HCT116 (cell line): Measurements from ENCODE around the gene NEK11. TPM values are rescaled to one million over a fixed set of nuclear protein-coding genes. Genes with fewer than 3 reads are reported as not detected.

Source experiments
- ATAC-seq: fragments of 200-7000 bp; cut with Tn5 transposase; 2 replicates; pipeline ENCODE4 v1.9.1; 2020; ENCODE audit warnings: mild to moderate bottlenecking, moderate library complexity
- BruUV-seq: library from RNA; stranded (reverse); fragments of 400-500 nt; replicated peaks from 2 replicates; lab custom pipeline; 2021; lab: Mats Ljungman, UMichigan
- CTCF ChIA-PET: fragments of 300-600 bp; sonication (Branson Sonifier 250); formaldehyde crosslinking; loops from one replicate; lab custom pipeline; 2021; ENCODE audit warnings: antibody characterized with exemption; lab: Charles Lee
- POLR2A ChIA-PET: fragments of 300-600, 350-600 bp; sonication (Branson Sonifier 250); formaldehyde crosslinking; loops from one replicate; lab custom pipeline; 2021; ENCODE audit warnings: antibody characterized with exemption; lab: Charles Lee
- RAD21 ChIA-PET, 2 experiments: fragments of 300-600 bp; sonication (Branson Sonifier 250); formaldehyde crosslinking; loops; one replicate each; lab custom pipeline; 2023; ENCODE audit warnings: low total read pairs in 2 of 2; ENCODE audit not compliant: uncharacterized antibody in 2 of 2, unreplicated experiment in 2 of 2, low non-redundant PET in 1 of 2; lab: Charles Lee
- DNase-seq: peaks from one replicate; pipeline ENCODE4 v3.0.0-alpha.2; 2010; ENCODE audit warnings: low read depth, low spot score
- H2AFZ ChIP-seq: fragments of 200-600 bp; shearing (Covaris generic), sonication (generic); 2 replicates; pipeline ENCODE4 v1.6.1; 2017; ENCODE audit warnings: low read depth, mixed run types, mixed read lengths, antibody characterized with exemption, low read length; ENCODE audit not compliant: poor library complexity, severe bottlenecking
- H3K27ac ChIP-seq: 2 replicates; pipeline ENCODE4 v1.5.1; 2012; ENCODE audit warnings: low read depth, low read length
- H3K27me3 ChIP-seq: fragments of 200-600 bp; sonication (generic); 2 replicates; pipeline ENCODE4 v1.6.1; 2016; ENCODE audit warnings: mixed run types, low read length, mixed read lengths; ENCODE audit not compliant: insufficient read depth
- H3K36me3 ChIP-seq, 2 experiments: fragments of 200-500 bp in 1 of 2; fragments of 200-600 bp in 1 of 2; sonication (Bioruptor generic) in 1 of 2; sonication (generic) in 1 of 2; 2 replicates each; pipeline versions ENCODE4 v1.5.1 to v1.6.1; 2014 to 2016; ENCODE audit warnings: low read length in 2 of 2, inconsistent platforms in 1 of 2, mixed read lengths in 1 of 2, mixed run types in 1 of 2; ENCODE audit not compliant: insufficient read depth in 2 of 2, control insufficient read depth in 1 of 2
- H3K4me1 ChIP-seq, 2 experiments: fragments of 200-600 bp in 1 of 2; sonication (generic) in 1 of 2; 2 replicates each; pipeline versions ENCODE4 v1.5.1 to v1.6.1; 2012 to 2017; ENCODE audit warnings: low read length in 2 of 2, inconsistent platforms in 1 of 2, mild to moderate bottlenecking in 1 of 2, mixed read lengths in 1 of 2, mixed run types in 1 of 2, moderate library complexity in 1 of 2; ENCODE audit not compliant: insufficient read depth in 2 of 2, control insufficient read depth in 1 of 2
- H3K4me2 ChIP-seq: fragments of 200-600 bp; sonication (generic); 2 replicates; pipeline ENCODE4 v1.6.1; 2017; ENCODE audit warnings: mixed run types, low read length, mixed read lengths
- H3K4me3 ChIP-seq, 2 experiments: fragments of 200-600 bp in 1 of 2; sonication (generic) in 1 of 2; replicated peaks in 1 of 2; 2 replicates each; pipeline ENCODE4 v1.5.1; 2011 to 2016; ENCODE audit warnings: low read length in 2 of 2, control low read depth in 1 of 2, low read depth in 1 of 2, mild to moderate bottlenecking in 1 of 2, mixed read lengths in 1 of 2, mixed run types in 1 of 2
- H3K79me2 ChIP-seq: fragments of 200-600 bp; sonication (generic); 2 replicates; pipeline ENCODE4 v1.6.1; 2017; ENCODE audit warnings: mild to moderate bottlenecking, mixed run types, low read length, moderate library complexity, mixed read lengths; ENCODE audit not compliant: insufficient read depth
- H3K9ac ChIP-seq: fragments of 200-600 bp; sonication (generic); 2 replicates; pipeline ENCODE4 v1.6.1; 2016; ENCODE audit warnings: low read length, mixed read lengths
- H3K9me2 ChIP-seq: fragments of 200-600 bp; sonication (generic), shearing (Covaris generic); 2 replicates; pipeline ENCODE4 v1.6.1; 2017; ENCODE audit warnings: mixed run types, mild to moderate bottlenecking, moderate library complexity; ENCODE audit not compliant: insufficient read depth
- H3K9me3 ChIP-seq, 2 experiments: fragments of 200-500 bp in 1 of 2; fragments of 200-600 bp in 1 of 2; sonication (Bioruptor generic) in 1 of 2; sonication (generic) in 1 of 2; 2 replicates each; pipeline ENCODE4 v1.6.1; 2014 to 2017; ENCODE audit warnings: low read length in 2 of 2, mixed read lengths in 2 of 2, inconsistent platforms in 1 of 2, low read depth in 1 of 2, mild to moderate bottlenecking in 1 of 2, mixed run types in 1 of 2, moderate library complexity in 1 of 2; ENCODE audit not compliant: control insufficient read depth in 1 of 2, insufficient read depth in 1 of 2
- H4K20me1 ChIP-seq: fragments of 200-600 bp; sonication (generic), shearing (Covaris generic); 2 replicates; pipeline ENCODE4 v1.6.1; 2017; ENCODE audit warnings: mixed run types, mild to moderate bottlenecking, moderate library complexity; ENCODE audit not compliant: insufficient read depth
- CBX3 ChIP-seq: IDR thresholded peaks from 2 replicates; pipeline ENCODE4 v1.6.1; 2012; ENCODE audit warnings: low read depth
- CEBPB ChIP-seq: IDR thresholded peaks from 2 replicates; pipeline ENCODE4 v1.6.1; 2012; ENCODE audit warnings: low read depth
- EGR1 ChIP-seq: IDR thresholded peaks from 2 replicates; pipeline ENCODE4 v1.6.1; 2012; ENCODE audit warnings: low read depth
- ELF1 ChIP-seq: IDR thresholded peaks from 2 replicates; pipeline ENCODE4 v1.6.1; 2012; ENCODE audit warnings: low read depth, borderline replicate concordance
- EZH2 ChIP-seq: fragments of 200-600 bp; sonication (generic); IDR thresholded peaks from 2 replicates; pipeline ENCODE4 v1.6.1; 2017; ENCODE audit warnings: antibody characterized with exemption, mixed run types
- EZH2phosphoT487 ChIP-seq: fragments of 200-600 bp; IDR thresholded peaks from 2 replicates; pipeline ENCODE4 v1.6.1; 2018; ENCODE audit warnings: antibody characterized with exemption, borderline replicate concordance
- FOSL1 ChIP-seq: IDR thresholded peaks from 2 replicates; pipeline ENCODE4 v1.6.1; 2012; ENCODE audit warnings: low read depth
- JUND ChIP-seq: IDR thresholded peaks from 2 replicates; pipeline ENCODE4 v1.6.1; 2012
- SP1 ChIP-seq: IDR thresholded peaks from 2 replicates; pipeline ENCODE4 v1.6.1; 2012; ENCODE audit warnings: low read depth
- TCF7L2 ChIP-seq: IDR thresholded peaks from 2 replicates; pipeline ENCODE4 v1.7.0; 2011; ENCODE audit warnings: borderline replicate concordance, inconsistent platforms; ENCODE audit not compliant: insufficient read depth, insufficient read length; ENCODE audit errors: extremely low read depth
- ZFX ChIP-seq: fragments of 450-650 bp; IDR thresholded peaks from 2 replicates; pipeline ENCODE4 v1.6.1; 2017
- ZNF274 ChIP-seq: fragments of 200-500 bp; sonication (Bioruptor generic); IDR thresholded peaks from 2 replicates; pipeline ENCODE4 v1.6.1; 2014; ENCODE audit warnings: mild to moderate bottlenecking, low read depth, low read length, inconsistent platforms
- intact Hi-C: fragments of 100-400 bp; cut with micrococcal nuclease; formaldehyde crosslinking; loops from 2 replicates; pipeline ENCODE4 v1.10.0; 2022
- total RNA-seq: library from RNA; stranded (reverse); gene quantifications from one replicate; pipeline ENCODE4 v1.2.1, GENCODE V29; 2021; ENCODE audit not compliant: unreplicated experiment
- TF ChIP-seq, protein P1 (sequence below): IDR thresholded peaks from 2 replicates; pipeline ENCODE4 v1.6.1; 2012
- TF ChIP-seq, protein P2 (sequence below): IDR thresholded peaks from 2 replicates; pipeline ENCODE4 v1.6.1; 2012; ENCODE audit warnings: low read depth

The NEK11 gene
- total RNA-seq, 1 experiment from 2014 or later: 3.1 TPM

DNA sequence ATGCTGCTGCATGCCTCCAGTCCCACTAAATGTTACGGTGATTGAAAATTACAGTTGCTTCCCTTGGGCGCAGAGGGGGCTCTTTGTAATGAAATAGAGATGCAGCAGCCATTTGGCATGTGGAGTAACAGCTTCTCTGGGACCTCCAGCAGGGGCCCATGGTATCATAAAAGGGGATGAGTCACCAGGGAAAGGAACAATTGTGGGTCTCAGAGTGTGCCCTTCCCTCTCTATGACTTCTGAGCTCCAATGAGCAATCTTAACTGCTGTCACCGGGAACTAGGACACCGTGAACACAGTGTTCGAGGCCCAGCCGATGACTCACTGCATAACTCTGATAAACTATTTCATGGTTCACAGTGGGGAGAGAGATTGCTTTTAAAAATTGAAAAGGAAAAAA, 190.1 kb downstream of the NEK11 start:
- BruUV-seq: no TSS peak
- ChIA-PET POLR2A (no interaction called here), RAD21 (no interaction called here), CTCF (interaction anchor here (1.4 kb wide), 1 partner anchor 184 kb away, joined by 3 read pairs; no protein-coding TSS in a partner anchor)
- H3K27ac ChIP-seq: peak overlapping the region; percentile 2; the same call in 1 of the 2 replicates
- DNase-seq (peak; percentile 74), ATAC-seq (peak; percentile 93)
- H3K36me3 ChIP-seq: no peaks in the 10 kb centered on the region
- intact Hi-C loops: no loop called here
- H3K27me3 ChIP-seq: no peaks in the 10 kb centered on the region
- peak overlapping the region in 1 of 2 experiments; percentile 38; a peak in 1 of 4 replicates for H3K4me3 ChIP-seq
- no peaks in the 10 kb centered on the region for H3K9me2 ChIP-seq
- TF ChIP-seq TCF7L2: peak; percentile 10
- peak; percentile 17; the same call in 1 of the 2 replicates for TF ChIP-seq SP1
- no peak for TF ChIP-seq CBX3
- TF ChIP-seq EZH2: no peak
- TF ChIP-seq ZFX: no peak
- peak; percentile 62 for TF ChIP-seq JUND
- TF ChIP-seq FOSL1: peak; percentile 52
- TF ChIP-seq, protein P1, sequence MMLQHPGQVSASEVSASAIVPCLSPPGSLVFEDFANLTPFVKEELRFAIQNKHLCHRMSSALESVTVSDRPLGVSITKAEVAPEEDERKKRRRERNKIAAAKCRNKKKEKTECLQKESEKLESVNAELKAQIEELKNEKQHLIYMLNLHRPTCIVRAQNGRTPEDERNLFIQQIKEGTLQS: no peak
- no peak for TF ChIP-seq CEBPB
- TF ChIP-seq, all 23 proteins: peak for 4
- H3K4me2 ChIP-seq: peak overlapping the region; percentile 73
- H3K9me3 ChIP-seq: no peaks in the 10 kb centered on the region
- no peak overlapping the region for H3K9ac ChIP-seq
- H3K4me1 ChIP-seq: peaks cover 15 to 30% of the 10 kb centered on the region in 2 experiments
- no peaks in the 10 kb centered on the region for H4K20me1 ChIP-seq
- H2AFZ ChIP-seq: peak overlapping the region; percentile 97
- H3K79me2 ChIP-seq: no peaks in the 10 kb centered on the region

DNA sequence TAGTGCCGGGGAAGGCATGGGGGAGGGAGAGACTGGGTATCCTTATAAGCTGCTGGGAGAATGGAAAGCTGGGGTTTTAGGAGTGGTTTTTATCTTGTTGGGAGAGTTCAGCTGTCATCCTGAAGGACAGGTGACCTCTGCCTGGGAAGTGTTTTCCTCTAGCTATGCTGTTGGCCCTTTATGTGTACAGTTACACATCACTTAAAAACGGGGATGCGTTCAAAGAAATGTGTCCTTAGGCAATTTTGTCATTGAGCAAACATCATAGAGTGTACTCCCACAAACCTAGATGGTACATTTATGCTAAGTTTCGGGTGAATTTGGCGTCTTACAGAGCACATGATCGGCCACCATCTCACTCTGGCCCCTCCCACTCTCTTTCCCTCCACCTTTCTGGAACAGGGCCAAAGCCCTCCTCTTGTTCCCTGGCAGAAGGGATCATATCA, 190.6 kb downstream of the NEK11 start:
- Histone ChIP-seq H2AFZ (peak overlapping the region; percentile 97), H3K9ac (0 out of 2 replicates have a peak overlapping the region, but pooled peaks have one; percentile 19), H3K36me3 (no peaks in the 10 kb centered on the region), H3K9me2 (no peaks in the 10 kb centered on the region), H3K27me3 (no peaks in the 10 kb centered on the region), H3K4me1 (peaks cover 15 to 30% of the 10 kb centered on the region in 2 experiments), H3K4me3 (peak overlapping the region in 1 of 2 experiments; percentile 38; a peak in 2 of 4 replicates), H3K9me3 (no peaks in the 10 kb centered on the region), H3K79me2 (no peaks in the 10 kb centered on the region), H3K27ac (peak overlapping the region; percentile 2; the same call in 1 of the 2 replicates), H4K20me1 (no peaks in the 10 kb centered on the region), H3K4me2 (peak overlapping the region; percentile 73)
- ATAC-seq (peak; percentile 51), DNase-seq (no peak)
- intact Hi-C loops: no loop called here
- RAD21 ChIA-PET: no interaction called here
- CTCF ChIA-PET: interaction anchor here (1.4 kb wide), 1 partner anchor 184 kb away, joined by 3 read pairs; no protein-coding TSS in a partner anchor
- BruUV-seq: no TSS peak
- POLR2A ChIA-PET: no interaction called here
- TF ChIP-seq CEBPB: no peak
- TF ChIP-seq EGR1: no peak
- TF ChIP-seq, protein P2, sequence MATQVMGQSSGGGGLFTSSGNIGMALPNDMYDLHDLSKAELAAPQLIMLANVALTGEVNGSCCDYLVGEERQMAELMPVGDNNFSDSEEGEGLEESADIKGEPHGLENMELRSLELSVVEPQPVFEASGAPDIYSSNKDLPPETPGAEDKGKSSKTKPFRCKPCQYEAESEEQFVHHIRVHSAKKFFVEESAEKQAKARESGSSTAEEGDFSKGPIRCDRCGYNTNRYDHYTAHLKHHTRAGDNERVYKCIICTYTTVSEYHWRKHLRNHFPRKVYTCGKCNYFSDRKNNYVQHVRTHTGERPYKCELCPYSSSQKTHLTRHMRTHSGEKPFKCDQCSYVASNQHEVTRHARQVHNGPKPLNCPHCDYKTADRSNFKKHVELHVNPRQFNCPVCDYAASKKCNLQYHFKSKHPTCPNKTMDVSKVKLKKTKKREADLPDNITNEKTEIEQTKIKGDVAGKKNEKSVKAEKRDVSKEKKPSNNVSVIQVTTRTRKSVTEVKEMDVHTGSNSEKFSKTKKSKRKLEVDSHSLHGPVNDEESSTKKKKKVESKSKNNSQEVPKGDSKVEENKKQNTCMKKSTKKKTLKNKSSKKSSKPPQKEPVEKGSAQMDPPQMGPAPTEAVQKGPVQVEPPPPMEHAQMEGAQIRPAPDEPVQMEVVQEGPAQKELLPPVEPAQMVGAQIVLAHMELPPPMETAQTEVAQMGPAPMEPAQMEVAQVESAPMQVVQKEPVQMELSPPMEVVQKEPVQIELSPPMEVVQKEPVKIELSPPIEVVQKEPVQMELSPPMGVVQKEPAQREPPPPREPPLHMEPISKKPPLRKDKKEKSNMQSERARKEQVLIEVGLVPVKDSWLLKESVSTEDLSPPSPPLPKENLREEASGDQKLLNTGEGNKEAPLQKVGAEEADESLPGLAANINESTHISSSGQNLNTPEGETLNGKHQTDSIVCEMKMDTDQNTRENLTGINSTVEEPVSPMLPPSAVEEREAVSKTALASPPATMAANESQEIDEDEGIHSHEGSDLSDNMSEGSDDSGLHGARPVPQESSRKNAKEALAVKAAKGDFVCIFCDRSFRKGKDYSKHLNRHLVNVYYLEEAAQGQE: no peak
- TF ChIP-seq CBX3: no peak
- no peak for TF ChIP-seq TCF7L2
- TF ChIP-seq SP1: no peak
- no peak for TF ChIP-seq EZH2phosphoT487
- TF ChIP-seq, protein P1: no peak
- no peak for TF ChIP-seq ZNF274
- TF ChIP-seq ELF1: no peak
- no peak for TF ChIP-seq ZFX
- no peak for TF ChIP-seq EZH2
- no peak for TF ChIP-seq JUND
